Liver (tissue), 3 donors: ENCODE results near the gene COL23A1.

Experiments used
- ATF3 ChIP-seq: IDR thresholded peaks from 2 replicates; pipeline ENCODE4 v1.6.1; 2016; ENCODE audit warnings: antibody characterized with exemption
- CTCF ChIP-seq: fragments of 150-350 bp; IDR thresholded peaks from 2 replicates; pipeline ENCODE4 v1.5.1; 2017; ENCODE audit warnings: improper control_type of control experiment, low read depth, low read length; ENCODE audit not compliant: missing input control
- FOXA1 ChIP-seq: IDR thresholded peaks from 2 replicates; pipeline ENCODE4 v1.6.1; 2016; ENCODE audit warnings: antibody characterized with exemption
- GABPA ChIP-seq, 2 donors: IDR thresholded peaks in 1 of 2; conservative IDR thresholded peaks in 1 of 2; 2 replicates each; pipeline ENCODE4 v1.6.1; 2016; ENCODE audit warnings: antibody characterized with exemption in 2 of 2, mild to moderate bottlenecking in 1 of 2, moderate library complexity in 1 of 2
- RAD21 ChIP-seq, 2 donors: IDR thresholded peaks; 2 replicates each; pipeline ENCODE4 v1.6.1; 2016; ENCODE audit warnings: antibody characterized with exemption in 2 of 2, mild to moderate bottlenecking in 2 of 2
- REST ChIP-seq: IDR thresholded peaks from 2 replicates; pipeline ENCODE4 v1.6.1; 2016; ENCODE audit warnings: antibody characterized with exemption, mild to moderate bottlenecking
- SP1 ChIP-seq: IDR thresholded peaks from 2 replicates; pipeline ENCODE4 v1.6.1; 2018; ENCODE audit warnings: antibody characterized with exemption, mild to moderate bottlenecking
- TAF1 ChIP-seq: conservative IDR thresholded peaks from 2 replicates; pipeline ENCODE4 v1.6.1; 2016; ENCODE audit warnings: antibody characterized with exemption, mild to moderate bottlenecking
- donor health status: healthy.
- donor health status: healthy.

GRCh38 chr5:178383919-178384815 is 206.0 kb downstream of the COL23A1 start:
- TF ChIP-seq REST (no peak), GABPA (IDR thresholded peaks at IDR 0.05 in 1 of 2, conservative IDR thresholded peaks at IDR 0.05 in 1 of 2) (no peak), SP1 (no peak), CTCF (no peak), TAF1 (no peak), ATF3 (no peak), FOXA1 (no peak), RAD21 (IDR thresholded peaks at IDR 0.05) (no peak)
